ENCODE results near the gene UGT1A7.
"Not testable (repeated sequence)": the region's sequence is repeated elsewhere in the genome, so short reads cannot be mapped to it uniquely, and the experiment has no call there.

Gene UGT1A7

DNA sequence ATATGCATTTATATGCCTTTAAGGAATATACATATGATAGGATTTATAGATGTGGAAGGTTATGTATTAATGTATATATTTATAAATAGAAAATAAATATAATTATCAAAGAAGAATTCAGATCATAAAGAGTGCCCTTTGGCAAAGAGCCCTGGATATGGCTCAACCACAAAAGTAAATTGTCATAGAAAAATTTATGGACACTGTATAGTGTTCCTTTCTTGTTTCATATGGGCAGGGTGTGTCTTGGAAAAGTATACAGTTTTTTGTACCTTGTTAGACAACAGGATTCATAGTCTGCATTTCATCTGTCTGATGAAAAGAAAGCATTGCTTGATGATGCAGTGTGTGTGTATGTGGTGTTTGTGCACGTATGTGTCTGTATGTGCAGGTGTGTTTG lies 2.9 kb downstream of the UGT1A7 start:
- no peak for DNase-seq

- no peak for DNase-seq
These were observed 5.2 kb downstream of the UGT1A7 start for GRCh38 chr2:233686928-233687327.

DNA sequence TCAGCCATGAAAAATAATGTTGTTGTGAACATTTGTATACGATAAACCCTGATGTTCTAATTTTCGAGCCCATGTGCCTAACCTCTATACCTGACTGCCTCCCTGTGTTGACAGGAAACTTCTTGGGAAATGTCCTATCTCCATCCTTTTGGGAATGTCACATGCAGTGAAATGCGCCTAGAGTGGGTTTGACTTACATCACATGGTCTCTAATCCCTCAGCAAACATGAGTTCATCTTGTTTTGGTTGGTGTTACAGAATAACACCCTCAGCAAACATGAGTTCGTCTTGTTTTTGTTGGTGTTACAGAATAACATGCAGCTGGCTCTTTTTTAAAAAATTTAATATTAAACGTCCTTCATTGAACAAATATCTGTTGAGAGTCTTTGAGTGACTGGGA lies 6.6 kb downstream of the UGT1A7 start:
- no peak for DNase-seq

- DNase-seq: no peak
These were observed 7.3 kb downstream of the UGT1A7 start for GRCh38 chr2:233689031-233689430.

DNA sequence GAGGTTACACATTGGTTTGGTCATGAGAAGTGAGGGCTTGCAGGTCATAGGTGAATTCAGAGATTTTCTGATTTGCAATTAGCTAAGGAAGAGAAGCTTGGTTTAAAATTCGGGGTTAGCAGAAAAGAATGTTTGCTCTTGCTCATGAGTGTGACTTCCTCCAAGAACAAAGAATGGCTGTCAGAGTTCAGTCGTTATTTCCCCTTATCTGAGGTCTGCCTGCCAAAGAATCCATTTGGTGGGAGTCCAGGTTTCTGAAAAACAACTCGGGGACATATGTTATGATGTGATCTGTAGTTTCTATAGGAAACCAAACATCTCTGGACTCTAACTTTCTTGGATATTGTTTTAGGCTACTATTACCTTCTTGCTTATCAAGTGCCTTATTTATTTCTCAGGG lies 7.8 kb downstream of the UGT1A7 start:
- DNase-seq: no peak

DNA sequence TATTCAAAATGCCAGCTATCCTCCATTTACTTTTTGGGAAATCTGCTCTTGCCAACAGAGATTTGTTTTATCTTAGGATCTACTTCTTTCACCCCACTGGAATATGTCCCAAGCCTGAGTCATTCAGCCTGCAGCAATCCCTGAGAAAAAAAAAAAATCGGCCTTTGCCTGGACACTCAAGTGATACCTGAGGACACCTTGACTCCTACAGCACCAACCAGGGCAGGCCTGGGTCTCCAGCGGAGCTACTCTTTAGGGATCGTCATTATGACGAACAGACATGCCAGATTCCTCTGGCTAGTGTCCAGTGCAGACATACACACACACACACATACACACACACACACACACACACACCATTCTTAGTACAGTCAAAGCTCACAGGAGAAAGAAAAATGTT lies 8.7 kb downstream of the UGT1A7 start:
- DNase-seq: no peak

DNA sequence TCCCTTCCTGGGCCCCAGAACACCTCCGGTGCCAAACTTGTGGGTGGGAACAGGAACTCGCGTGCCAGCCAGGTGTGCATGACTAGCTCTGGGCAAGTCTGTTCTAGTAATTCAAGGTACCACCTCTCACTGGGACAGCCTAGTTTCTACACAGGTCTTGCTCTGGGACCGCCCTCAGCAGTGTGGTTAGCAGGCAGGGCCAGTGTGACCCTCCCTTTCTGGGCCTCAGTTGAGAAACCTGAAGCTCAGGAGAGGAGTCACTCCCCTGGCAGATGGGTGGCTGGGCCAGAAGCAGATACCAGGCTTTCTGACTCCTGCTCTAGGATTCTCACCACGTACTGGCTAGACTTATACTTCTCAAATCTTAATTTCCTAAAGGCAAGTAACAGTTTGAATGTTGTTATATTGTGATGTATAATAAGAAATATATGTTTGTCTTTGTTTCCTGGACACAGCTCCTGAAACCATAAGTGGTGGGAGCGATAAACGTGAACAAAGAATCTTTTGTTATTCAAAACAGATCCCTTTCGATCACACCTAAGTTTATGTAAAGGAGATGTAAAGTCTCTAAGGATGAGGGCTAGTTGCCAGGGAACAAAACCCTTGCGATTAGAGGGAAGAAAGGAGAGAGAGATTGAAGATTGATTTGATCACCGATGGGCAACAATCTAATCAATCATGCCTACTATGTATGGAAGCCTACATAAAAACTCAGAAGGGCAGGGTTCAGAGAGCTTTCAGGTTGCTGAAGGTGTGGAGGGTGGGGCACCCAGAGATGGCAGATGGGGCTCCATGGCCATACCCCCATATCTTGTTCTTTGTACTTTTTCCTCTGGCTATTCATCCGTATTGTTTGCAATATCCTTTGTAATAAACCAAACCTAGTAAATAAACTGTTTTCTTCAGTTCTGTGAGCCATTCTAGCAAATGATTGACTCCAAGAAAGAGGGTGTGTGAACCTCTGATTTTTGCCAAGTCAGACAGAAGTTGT lies 10.0 kb downstream of the UGT1A7 start:
- DNase-seq: no peak

GRCh38 chr2:233692648-233693047 lies 10.9 kb downstream of the UGT1A7 start, which contains the start of gene UGT1A6:
TSS of gene UGT1A6 (plus strand) at chr2:233692890. CDS start at chr2:233693005, 115 bp downstream.
- DNase-seq: no peak

DNA sequence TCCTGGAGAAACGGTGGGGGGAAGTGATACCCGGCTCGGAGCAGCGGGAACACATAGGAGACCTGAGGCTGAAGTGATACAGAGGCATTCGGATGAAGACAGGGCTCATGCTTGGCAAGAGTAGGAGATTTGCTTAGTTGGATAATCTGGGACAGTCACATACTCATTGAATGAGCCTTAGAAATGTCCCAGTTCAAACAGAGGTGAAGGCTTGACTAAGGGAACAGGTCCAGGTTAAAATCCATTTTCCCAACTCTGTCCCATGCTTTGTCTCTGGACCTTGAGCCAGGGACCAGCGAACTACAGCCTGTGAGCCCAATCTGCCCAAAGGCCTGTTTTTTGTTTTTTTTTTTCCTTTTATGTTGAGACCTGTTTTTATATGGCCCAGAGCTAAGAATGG lies 12.3 kb downstream of the UGT1A7 start:
- DNase-seq: no peak

DNA sequence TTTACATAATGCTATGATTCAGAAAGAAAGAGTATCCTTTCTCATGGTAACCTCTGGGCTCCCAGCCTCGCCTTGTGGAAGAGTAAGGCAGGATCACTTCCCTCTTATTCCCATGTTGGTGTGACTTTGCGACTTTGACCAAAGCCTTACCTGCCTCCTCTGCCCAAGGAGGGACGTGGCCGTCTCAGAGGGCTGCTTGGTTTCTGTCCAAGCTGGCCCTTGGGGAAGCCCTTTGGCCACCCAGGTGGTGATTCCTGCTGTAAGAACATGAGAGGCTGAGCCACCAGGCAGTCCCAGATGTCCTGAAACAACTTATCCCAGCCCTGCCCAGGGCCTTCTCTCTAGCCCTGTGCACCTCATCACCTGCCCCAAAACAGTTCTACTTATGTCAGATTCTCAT lies 17.0 kb downstream of the UGT1A7 start:
- no peak for DNase-seq

DNA sequence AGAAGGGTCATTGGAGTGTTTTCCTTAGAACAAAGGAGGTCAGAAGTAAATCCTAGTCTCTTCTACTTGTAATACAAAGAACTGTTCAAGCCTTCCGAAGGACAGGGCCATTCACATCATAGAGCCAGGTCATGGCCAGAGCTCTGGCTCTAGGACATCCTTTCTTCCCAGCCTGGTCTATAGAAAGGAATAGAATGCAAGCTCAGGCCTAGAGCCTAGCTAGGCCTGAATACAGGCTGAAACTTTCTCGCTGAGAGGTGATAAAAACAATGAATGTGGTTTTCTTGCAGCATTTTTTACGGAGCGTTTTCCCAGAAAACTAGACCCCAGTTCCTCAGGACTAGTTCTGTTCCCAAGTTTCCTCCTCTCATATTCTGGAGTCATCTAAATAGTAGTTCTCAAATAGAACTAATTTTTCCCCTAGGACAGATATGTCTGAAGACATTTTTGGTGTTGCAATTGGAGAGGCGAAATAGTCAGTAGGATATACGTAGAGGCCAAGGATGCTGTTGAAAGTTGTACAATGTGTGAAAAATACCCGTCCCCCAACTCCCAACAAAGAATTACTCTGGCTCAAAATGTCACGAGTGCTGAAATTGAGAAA lies 17.8 kb downstream of the UGT1A7 start:
- no peak for DNase-seq

- DNase-seq: no peak
These were observed 18.4 kb downstream of the UGT1A7 start for GRCh38 chr2:233700028-233700635.

GRCh38 chr2:233700842-233701241 lies 19.1 kb downstream of the UGT1A7 start:
- DNase-seq: not testable (repeated sequence)

GRCh38 chr2:233702238-233702637 lies 20.5 kb downstream of the UGT1A7 start:
- no peak for DNase-seq

- no peak for DNase-seq
These were observed 24.3 kb downstream of the UGT1A7 start for GRCh38 chr2:233705911-233706506.

- no peak for DNase-seq
These were observed 25.0 kb downstream of the UGT1A7 start for GRCh38 chr2:233706720-233707119.

DNA sequence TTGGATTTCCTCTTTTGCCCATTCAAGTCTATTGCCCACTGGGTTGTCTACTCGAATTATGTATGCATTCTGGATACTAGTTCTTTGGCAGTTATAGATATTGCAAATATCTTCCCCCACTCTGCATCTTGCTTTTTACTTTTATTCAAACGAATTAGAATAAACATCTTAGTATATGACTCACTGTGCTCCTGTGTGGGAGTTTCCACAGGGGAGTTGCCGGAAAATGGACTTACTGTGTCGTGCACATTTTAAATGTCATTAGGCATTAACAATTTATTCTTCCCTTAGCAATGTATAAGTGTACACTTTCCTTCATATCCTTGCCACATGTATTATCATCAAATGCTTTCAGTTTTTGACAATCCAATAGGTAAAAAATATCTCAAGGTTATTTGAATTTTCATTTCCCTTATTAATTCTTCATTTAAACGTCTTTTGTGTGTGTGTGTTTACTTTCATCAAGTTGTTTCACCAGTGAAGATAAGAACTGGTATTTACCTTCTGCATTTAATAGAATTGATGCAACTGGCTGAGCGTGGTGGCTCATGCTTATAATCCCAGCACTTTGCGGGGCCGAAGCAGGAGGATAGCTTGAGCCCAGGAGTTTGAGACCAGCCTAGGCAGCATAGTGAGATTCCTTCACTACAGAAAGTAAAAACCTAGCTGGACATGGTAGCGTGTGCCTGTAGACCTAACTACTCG lies 26.4 kb downstream of the UGT1A7 start:
- DNase-seq: no peak

DNA sequence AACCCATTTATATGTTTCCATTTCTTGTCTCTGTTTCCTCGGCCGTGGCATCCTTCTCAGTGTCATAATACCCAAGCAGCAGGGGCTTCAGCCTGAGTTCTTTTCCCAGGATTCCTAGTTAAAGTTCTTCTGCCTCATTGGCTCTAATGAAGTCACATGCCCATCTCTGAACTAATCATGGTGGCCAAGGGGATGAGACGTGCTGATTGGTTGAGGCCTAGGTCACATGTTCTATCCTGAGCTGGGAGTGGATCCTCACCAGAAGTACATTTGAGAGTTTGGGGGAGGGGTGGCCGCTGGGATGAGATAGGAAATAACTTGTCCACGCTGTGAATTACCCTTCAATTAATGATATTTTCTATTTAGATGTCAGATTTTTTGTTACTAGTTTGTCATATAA lies 27.2 kb downstream of the UGT1A7 start:
- no peak for DNase-seq

DNA sequence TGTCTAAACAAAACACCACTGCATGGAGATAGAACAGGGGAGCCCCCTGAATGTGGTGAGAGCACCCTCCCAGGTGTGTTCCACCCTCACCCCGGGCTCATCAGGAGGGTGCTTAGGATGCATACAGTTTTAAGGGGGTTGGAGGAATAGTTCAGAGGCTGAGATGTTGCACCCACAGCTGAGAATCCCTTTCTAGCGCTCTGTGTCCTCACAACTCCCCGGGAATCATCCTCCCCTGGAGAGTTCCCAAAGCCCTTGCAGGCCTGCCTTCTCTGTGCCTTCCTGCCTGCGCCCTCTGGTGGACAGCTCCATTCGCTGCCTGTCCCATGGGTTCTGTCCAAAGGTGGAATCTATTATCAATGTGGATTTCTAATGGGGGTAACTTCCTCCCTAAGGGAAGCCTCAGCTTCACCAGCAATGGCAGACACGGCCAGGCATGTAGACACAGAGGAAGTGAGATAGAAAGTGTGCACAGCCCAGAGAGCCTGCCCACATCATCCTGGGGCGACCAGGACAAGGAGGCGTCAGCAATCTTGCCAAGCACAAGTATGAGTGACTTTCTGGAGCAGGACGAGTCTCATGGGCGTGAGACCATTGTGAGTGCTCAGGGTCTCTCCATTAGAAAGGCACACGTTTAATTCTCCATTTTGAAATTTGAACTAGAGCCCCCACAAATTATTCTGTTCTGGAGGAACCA lies 29.8 kb downstream of the UGT1A7 start:
- DNase-seq: peak; percentile 3

DNA sequence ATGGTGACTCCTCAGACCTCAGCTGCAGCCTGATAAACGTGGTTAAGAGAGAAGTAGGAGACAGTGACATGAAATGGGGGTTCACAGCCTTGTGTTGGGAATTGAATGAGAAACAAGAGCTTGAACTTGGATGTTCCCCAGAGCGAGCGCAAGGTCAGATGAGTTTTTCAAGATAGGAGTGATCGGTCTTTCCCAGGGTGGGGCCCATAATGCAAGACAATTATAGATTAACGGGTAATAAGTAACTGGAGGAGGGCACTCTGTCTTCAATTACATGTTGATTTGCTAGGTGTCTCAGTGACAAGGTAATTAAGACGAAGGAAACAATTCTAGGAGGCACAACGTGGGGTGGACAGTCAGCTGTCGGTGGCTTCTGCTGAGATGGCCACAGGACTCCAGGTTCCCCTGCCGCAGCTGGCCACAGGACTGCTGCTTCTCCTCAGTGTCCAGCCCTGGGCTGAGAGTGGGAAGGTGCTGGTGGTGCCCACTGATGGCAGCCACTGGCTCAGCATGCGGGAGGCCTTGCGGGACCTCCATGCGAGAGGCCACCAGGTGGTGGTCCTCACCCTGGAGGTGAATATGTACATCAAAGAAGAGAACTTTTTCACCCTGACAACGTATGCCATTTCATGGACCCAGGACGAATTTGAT lies 31.0 kb downstream of the UGT1A7 start, which contains the start of gene UGT1A5:
Gene UGT1A5 (plus strand): TSS at position 297 of the 651 bp plus-strand sequence. CDS start 85 bp downstream, at position 382.
- DNase-seq: no peak

- DNase-seq: no peak
These were observed 31.5 kb downstream of the UGT1A7 start for GRCh38 chr2:233713262-233713615.

All from DMS 273 treated with DMSO at 0.1 percent for 48 hours (cell line).